Measurements from ENCODE around the gene HSPA1A. TPM values are rescaled to one million over a fixed set of nuclear protein-coding genes. Genes with fewer than 3 reads are reported as not detected.
A peak's percentile ranks its signal among the peaks of the same experiment; 100 is the strongest.
"Not testable (repeated sequence)": the region's sequence is repeated elsewhere in the genome, so short reads cannot be mapped to it uniquely, and the experiment has no call there.

The HSPA1A gene
- total RNA-seq, 2 experiments from 2014 or later, result 89.8 to 92.7 TPM

GRCh38 chr6:31785475-31785874, 29.9 kb upstream of the HSPA1A start:
- peaks cover 30% of the 10 kb centered on the region for H3K36me3 Mint-ChIP-seq (ENCODE audit: low read depth)
- H3K4me1 Mint-ChIP-seq, result peaks cover 5% of the 10 kb centered on the region
- no peaks in the 10 kb centered on the region for H3K9me3 Mint-ChIP-seq
- H3K27ac Mint-ChIP-seq, result no peak overlapping the region
- ChIA-PET POLR2A (no interaction called here), CTCF (interaction anchor here (1.0 to 3.4 kb wide), 4 partner anchors 12 to 45 kb away, joined by 3 to 14 read pairs (median 4); partner anchors contain the start of genes LSM2 and MSH5)
- no peak overlapping the region for H3K4me3 Mint-ChIP-seq
- no peak for DNase-seq
- H3K27me3 Mint-ChIP-seq, result no peaks in the 10 kb centered on the region

- DNase-seq, result peak; percentile 41
- no peak overlapping the region for H3K4me3 Mint-ChIP-seq
- no peaks in the 10 kb centered on the region for H3K27me3 Mint-ChIP-seq
- H3K36me3 Mint-ChIP-seq (ENCODE audit: low read depth), result peaks cover 35% of the 10 kb centered on the region
- H3K4me1 Mint-ChIP-seq, result peaks cover 41% of the 10 kb centered on the region
- H3K27ac Mint-ChIP-seq, result peak overlapping the region; percentile 72
- ChIA-PET POLR2A (no interaction called here), CTCF (interaction anchor here (1.0 to 3.3 kb wide), 9 partner anchors 9 to 245 kb away, joined by 3 to 21 read pairs (median 3); partner anchors contain the start of genes ATP6V1G2, LSM2 and MSH5)
- H3K9me3 Mint-ChIP-seq, result no peaks in the 10 kb centered on the region
Observed at GRCh38 chr6:31791324-31792089, 23.8 kb upstream of the HSPA1A start.

- Mint-ChIP-seq H3K27me3 (no peaks in the 10 kb centered on the region), H3K4me1 (peaks cover 46% of the 10 kb centered on the region), H3K27ac (peak overlapping the region; percentile 46), H3K4me3 (no peak overlapping the region), H3K36me3 (ENCODE audit: low read depth) (peaks cover 33% of the 10 kb centered on the region), H3K9me3 (no peaks in the 10 kb centered on the region)
- POLR2A ChIA-PET, result no interaction called here
- DNase-seq, result no peak
- CTCF ChIA-PET, result interaction anchor here (0.9 to 3.3 kb wide), 7 partner anchors 10 to 245 kb away, joined by 3 to 21 read pairs (median 3); partner anchors contain the start of genes ATP6V1G2, LSM2 and MSH5
Observed at GRCh38 chr6:31792090-31792374, 23.3 kb upstream of the HSPA1A start.

- POLR2A ChIA-PET, result no interaction called here
- H3K9me3 Mint-ChIP-seq, result no peaks in the 10 kb centered on the region
- no peak for DNase-seq
- CTCF ChIA-PET, result interaction anchor here (0.9 to 3.3 kb wide), 2 partner anchors 15 to 54 kb away, joined by 3 to 21 read pairs; partner anchors contain the start of gene MSH5
- H3K27ac Mint-ChIP-seq, result no peak overlapping the region
- no peaks in the 10 kb centered on the region for H3K27me3 Mint-ChIP-seq
- peaks cover 53% of the 10 kb centered on the region for H3K4me1 Mint-ChIP-seq
- H3K4me3 Mint-ChIP-seq, result no peak overlapping the region
- peaks cover 35% of the 10 kb centered on the region for H3K36me3 Mint-ChIP-seq (ENCODE audit: low read depth)
Observed at GRCh38 chr6:31792761-31793171, 22.6 kb upstream of the HSPA1A start.

- Mint-ChIP-seq H3K27ac (peak overlapping the region; percentile 98), H3K4me1 (peaks cover 62% of the 10 kb centered on the region), H3K36me3 (ENCODE audit: low read depth) (peaks cover 34% of the 10 kb centered on the region), H3K4me3 (peak overlapping the region; percentile 94)
- CTCF ChIA-PET, result interaction anchor here (2.6 kb wide), 1 partner anchor 14 kb away, joined by 13 read pairs; no protein-coding TSS in a partner anchor
- DNase-seq, H3K27me3 Mint-ChIP-seq, H3K9me3 Mint-ChIP-seq: not testable (repeated sequence)
- POLR2A ChIA-PET, result interaction anchor here (0.7 kb wide), 1 partner anchor 13 kb away, joined by 4 read pairs; the partner anchor contains the start of gene LSM2
Observed at GRCh38 chr6:31793927-31794245, 21.5 kb upstream of the HSPA1A start.

- peak overlapping the region; percentile 94 for H3K4me3 Mint-ChIP-seq
- ChIA-PET POLR2A (interaction anchor here (0.6 kb wide), 1 partner anchor 33 kb away, joined by 3 read pairs; the partner anchor contains the start of gene HSPA1B), CTCF (interaction anchor here (0.7 to 2.6 kb wide), 4 partner anchors 12 to 25 kb away, joined by 4 to 13 read pairs (median 10); partner anchors contain the start of genes LSM2 and VWA7)
- H3K36me3 Mint-ChIP-seq (ENCODE audit: low read depth), result peaks cover 33% of the 10 kb centered on the region
- no peaks in the 10 kb centered on the region for H3K27me3 Mint-ChIP-seq
- no peaks in the 10 kb centered on the region for H3K9me3 Mint-ChIP-seq
- peak overlapping the region; percentile 98 for H3K27ac Mint-ChIP-seq
- no peak for DNase-seq
- peaks cover 61% of the 10 kb centered on the region for H3K4me1 Mint-ChIP-seq
Observed at GRCh38 chr6:31794294-31794865, 21.0 kb upstream of the HSPA1A start.

- Mint-ChIP-seq H3K36me3 (ENCODE audit: low read depth) (peaks cover 28% of the 10 kb centered on the region), H3K4me1 (peaks cover 59% of the 10 kb centered on the region), H3K27ac (peak overlapping the region; percentile 98), H3K9me3 (no peaks in the 10 kb centered on the region), H3K4me3 (peak overlapping the region; percentile 94), H3K27me3 (no peaks in the 10 kb centered on the region)
- ChIA-PET CTCF (interaction anchor here (0.7 to 2.9 kb wide), 11 partner anchors 11 to 142 kb away, joined by 3 to 29 read pairs (median 7); partner anchors contain the start of genes BAG6, LSM2 and VWA7), POLR2A (interaction anchor here (0.6 to 1.1 kb wide), 3 partner anchors 20 to 59 kb away, joined by 3 read pairs; partner anchors contain the start of genes CLIC1, HSPA1A, HSPA1B and HSPA1L)
- no peak for DNase-seq
Observed at GRCh38 chr6:31794866-31795615, 20.3 kb upstream of the HSPA1A start.

- peak; percentile 81 for DNase-seq
- H3K27me3 Mint-ChIP-seq, result no peaks in the 10 kb centered on the region
- POLR2A ChIA-PET, result interaction anchor here (0.7 to 1.1 kb wide), 3 partner anchors 20 to 1175 kb away, joined by 3 read pairs; partner anchors contain the start of genes CLIC1, HSPA1A and HSPA1L
- H3K27ac Mint-ChIP-seq, result peak within 1 kb of the TSS; percentile 98
- CTCF ChIA-PET, result interaction anchor here (0.7 to 2.9 kb wide), 18 partner anchors 9 to 161 kb away, joined by 3 to 29 read pairs (median 5); partner anchors contain the start of genes BAG6, HSPA1A, HSPA1L and LSM2
- no peaks in the 10 kb centered on the region for H3K9me3 Mint-ChIP-seq
- peak within 1 kb of the TSS; percentile 94 for H3K4me3 Mint-ChIP-seq
- H3K36me3 Mint-ChIP-seq (ENCODE audit: low read depth), result peaks cover 24% of the 10 kb centered on the region
- H3K4me1 Mint-ChIP-seq, result peaks cover 56% of the 10 kb centered on the region
Observed at GRCh38 chr6:31795616-31796298, 19.6 kb upstream of the HSPA1A start, which contains the start of gene VARS1. Gene VARS1 (minus strand): TSS chr6:31795752. CDS start chr6:31795217, 535 bp downstream.

GRCh38 chr6:31796993-31797385, 18.4 kb upstream of the HSPA1A start:
- peak overlapping the region; percentile 37 for H3K4me3 Mint-ChIP-seq
- ChIA-PET CTCF (interaction anchor here (1.3 to 2.9 kb wide), 7 partner anchors 10 to 67 kb away, joined by 4 to 29 read pairs (median 7); partner anchors contain the start of gene LSM2), POLR2A (no interaction called here)
- H3K9me3 Mint-ChIP-seq, result no peaks in the 10 kb centered on the region
- peak overlapping the region; percentile 94 for H3K27ac Mint-ChIP-seq
- peaks cover 20% of the 10 kb centered on the region for H3K36me3 Mint-ChIP-seq (ENCODE audit: low read depth)
- H3K27me3 Mint-ChIP-seq, result no peaks in the 10 kb centered on the region
- peaks cover 50% of the 10 kb centered on the region for H3K4me1 Mint-ChIP-seq
- DNase-seq, result no peak

- H3K4me3 Mint-ChIP-seq, result peak overlapping the region; percentile 62
- peak; percentile 64 for DNase-seq
Observed at GRCh38 chr6:31797588-31797987, 17.8 kb upstream of the HSPA1A start.

GRCh38 chr6:31799781-31800180, 15.6 kb upstream of the HSPA1A start:
- H3K36me3 Mint-ChIP-seq (ENCODE audit: low read depth), result peaks cover 26% of the 10 kb centered on the region
- H3K27ac Mint-ChIP-seq, result no peak overlapping the region
- ChIA-PET POLR2A (no interaction called here), CTCF (interaction anchor here (1.0 kb wide), 2 partner anchors 12 to 13 kb away, joined by 3 read pairs; no protein-coding TSS in a partner anchor)
- H3K4me3 Mint-ChIP-seq, result no peak overlapping the region
- no peaks in the 10 kb centered on the region for H3K9me3 Mint-ChIP-seq
- H3K4me1 Mint-ChIP-seq, result peaks cover 40% of the 10 kb centered on the region
- no peak for DNase-seq
- no peaks in the 10 kb centered on the region for H3K27me3 Mint-ChIP-seq

More at GRCh38 chr6:31797588-31797987, 17.8 kb upstream of the HSPA1A start:
- ChIA-PET CTCF (interaction anchor here (0.6 to 2.9 kb wide), 3 partner anchors 10 to 53 kb away, joined by 3 to 29 read pairs (median 3); partner anchors contain the start of gene LSM2), POLR2A (interaction anchor here (0.7 kb wide), 1 partner anchor 120 kb away, joined by 6 read pairs; no protein-coding TSS in a partner anchor)
- H3K9me3 Mint-ChIP-seq, result no peaks in the 10 kb centered on the region
- peaks cover 46% of the 10 kb centered on the region for H3K4me1 Mint-ChIP-seq
- no peaks in the 10 kb centered on the region for H3K27me3 Mint-ChIP-seq
- H3K36me3 Mint-ChIP-seq (ENCODE audit: low read depth), result peaks cover 25% of the 10 kb centered on the region
- peak overlapping the region; percentile 94 for H3K27ac Mint-ChIP-seq

All from activated CD4-positive, alpha-beta T cell treated with anti-CD3 and anti-CD28 coated beads, Interleukin-2, amount 10 ng/mL, durations not matched to agents 7 days and 5 days (primary cell).